Endothelial cell of umbilical vein (primary cell): ENCODE data around the gene FBXL19. TPM values are rescaled to one million over a fixed set of nuclear protein-coding genes. Genes with fewer than 3 reads are reported as not detected.

Experiments
- BruUV-seq: library from RNA; stranded (reverse); fragments of 400-500 nt; replicated peaks from 2 replicates; lab custom pipeline; 2021; lab: Mats Ljungman, UMichigan
- CTCF ChIA-PET: fragments of 300-600, 350-600 bp; sonication (Branson Sonifier 250); formaldehyde crosslinking; loops from one replicate; lab custom pipeline; 2021; ENCODE audit warnings: antibody characterized with exemption, inconsistent platforms; lab: Charles Lee
- POLR2A ChIA-PET: fragments of 300-600, 350-600 bp; sonication (Branson Sonifier 250); formaldehyde crosslinking; loops from one replicate; lab custom pipeline; 2021; ENCODE audit warnings: antibody characterized with exemption, inconsistent platforms; lab: Charles Lee
- DNase-seq: peaks from one replicate; pipeline ENCODE4 v3.0.0-alpha.2; 2011; ENCODE audit warnings: low read depth, low spot score
- FAIRE-seq: peaks from 2 replicates; lab custom pipeline; 2011; peaks lifted over from hg19 to GRCh38; lab: Jason Lieb, UNC
- H2AFZ ChIP-seq: 2 replicates; pipeline ENCODE4 v1.6.0; 2012; ENCODE audit warnings: low read depth, low read length, control low read depth, inconsistent platforms
- H3K27ac ChIP-seq: 2 replicates; pipeline ENCODE4 v1.5.1; 2011; ENCODE audit warnings: low read depth, mild to moderate bottlenecking, control low read depth, low read length, moderate library complexity; ENCODE audit not compliant: insufficient read depth
- H3K27me3 ChIP-seq, 2 experiments: 2 replicates each; pipeline versions ENCODE4 v1.6.0 to v1.6.1; 2011; ENCODE audit warnings: low read length in 2 of 2, mixed read lengths in 1 of 2; ENCODE audit not compliant: control insufficient read depth in 2 of 2, insufficient read depth in 2 of 2
- H3K36me3 ChIP-seq, 2 experiments: 2 replicates in 1 of 2; 3 replicates in 1 of 2; pipeline ENCODE4 v1.5.1; 2011; ENCODE audit warnings: low read length in 2 of 2, mild to moderate bottlenecking in 1 of 2, moderate library complexity in 1 of 2; ENCODE audit not compliant: control insufficient read depth in 2 of 2, insufficient read depth in 2 of 2; ENCODE audit errors: extremely low read depth in 1 of 2
- H3K4me1 ChIP-seq: 3 replicates; pipeline ENCODE4 v1.5.1; 2011; ENCODE audit warnings: mild to moderate bottlenecking, low read length; ENCODE audit not compliant: control insufficient read depth, insufficient read depth; ENCODE audit errors: extremely low read depth
- H3K4me2 ChIP-seq: 2 replicates; pipeline ENCODE4 v1.6.1; 2011; ENCODE audit warnings: low read length, control low read depth, mixed read lengths; ENCODE audit not compliant: insufficient read depth
- H3K4me3 ChIP-seq, 3 experiments: fragments of 200-600 bp in 1 of 3; sonication (generic), shearing (Covaris generic) in 1 of 3; replicated peaks in 1 of 3; 2 replicates each; pipeline ENCODE4 v1.5.1; 2011 to 2016; ENCODE audit warnings: control low read depth in 3 of 3, low read length in 3 of 3, mild to moderate bottlenecking in 2 of 3, inconsistent platforms in 1 of 3, low read depth in 1 of 3, moderate library complexity in 1 of 3; ENCODE audit not compliant: insufficient read depth in 1 of 3
- H3K79me2 ChIP-seq: 2 replicates; pipeline ENCODE4 v1.6.0; 2012; ENCODE audit warnings: low read length, inconsistent platforms; ENCODE audit not compliant: control insufficient read depth, insufficient read depth
- H3K9ac ChIP-seq: replicated peaks from 2 replicates; pipeline ENCODE3; 2011; ENCODE audit warnings: low read length, control low read depth; ENCODE audit not compliant: insufficient read depth; ENCODE audit errors: extremely low read depth
- H3K9me1 ChIP-seq: replicated peaks from 3 replicates; pipeline ENCODE4 v1.6.0; 2011; ENCODE audit warnings: mild to moderate bottlenecking, low read length; ENCODE audit not compliant: control insufficient read depth, insufficient read depth; ENCODE audit errors: extremely low read depth
- H3K9me3 ChIP-seq: replicated peaks from 2 replicates; pipeline ENCODE4 v1.5.1; 2012; ENCODE audit warnings: low read length, inconsistent platforms; ENCODE audit not compliant: control insufficient read depth, insufficient read depth
- H4K20me1 ChIP-seq: replicated peaks from 2 replicates; pipeline ENCODE3; 2011; ENCODE audit warnings: mild to moderate bottlenecking, low read length; ENCODE audit not compliant: control insufficient read depth, insufficient read depth; ENCODE audit errors: extremely low read depth
- EZH2 ChIP-seq: IDR thresholded peaks from 2 replicates; pipeline ENCODE4 v1.6.1; 2012; ENCODE audit warnings: borderline replicate concordance, low read depth, mild to moderate bottlenecking, moderate library complexity, low read length, inconsistent platforms; ENCODE audit not compliant: severe bottlenecking
- FOS ChIP-seq: IDR thresholded peaks from 2 replicates; pipeline ENCODE4 v1.6.1; 2011; ENCODE audit warnings: mild to moderate bottlenecking, low read length, moderate library complexity, borderline replicate concordance; ENCODE audit not compliant: insufficient read depth
- GATA2 ChIP-seq: IDR thresholded peaks from 2 replicates; pipeline ENCODE4 v1.7.0; 2011; ENCODE audit warnings: low read depth, mild to moderate bottlenecking, moderate library complexity, mixed read lengths, low read length; ENCODE audit not compliant: insufficient read length, insufficient read depth
- JUN ChIP-seq: IDR thresholded peaks from 2 replicates; pipeline ENCODE4 v1.6.1; 2011; ENCODE audit warnings: borderline replicate concordance, low read depth; ENCODE audit not compliant: insufficient read length, insufficient read depth
- MYC ChIP-seq: IDR thresholded peaks from one replicate; pipeline ENCODE4 v1.6.1; 2011; ENCODE audit warnings: mild to moderate bottlenecking, low read depth, low read length
- POLR2A ChIP-seq: IDR thresholded peaks from 2 replicates; pipeline ENCODE4 v1.6.1; 2012; ENCODE audit warnings: low read depth, mild to moderate bottlenecking, control low read depth, low read length
- POLR2AphosphoS5 ChIP-seq: IDR thresholded peaks from 2 replicates; pipeline ENCODE4 v1.6.1; 2012; ENCODE audit warnings: low read depth, mild to moderate bottlenecking, control low read depth, low read length, moderate library complexity; ENCODE audit not compliant: insufficient read depth
- dilution Hi-C: fragments of 300-500 bp; cut with MboI; formaldehyde crosslinking; loops from one replicate; pipeline ENCODE4 v1.15.0; 2019; ENCODE audit warnings: low sequenced_read_pairs; ENCODE audit not compliant: extremely low pct_ligation_motif_present
- intact Hi-C: fragments of 100-400 bp; cut with micrococcal nuclease; formaldehyde crosslinking; loops from one replicate; pipeline ENCODE4 v1.10.0; 2022
- polyA plus RNA-seq, 4 experiments: library from polyadenylated mRNA; depleted of rRNA in 3 of 4; stranded (reverse) in 3 of 4; unstranded in 1 of 4; fragments of >200 nt; gene quantifications; 2 replicates each; pipeline versions ENCODE4 v1.2.1 to v1.2.3, GENCODE V29; 2011 to 2012; ENCODE audit warnings: missing spikeins in 1 of 4
- total RNA-seq: library from RNA; stranded (reverse); gene quantifications from 2 replicates; pipeline ENCODE4 v1.2.3, GENCODE V29; 2021
- TF ChIP-seq, protein P1 (sequence below): IDR thresholded peaks from 2 replicates; pipeline ENCODE4 v1.6.1; 2011; ENCODE audit not compliant: insufficient read depth, insufficient read length
- TF ChIP-seq, protein P2 (sequence below), 2 donors: IDR thresholded peaks; 1 replicate in 1 of 2; 2 replicates in 1 of 2; pipeline ENCODE4 v1.5.1; 2011; ENCODE audit warnings: low read length in 2 of 2, mild to moderate bottlenecking in 2 of 2, moderate library complexity in 2 of 2, control low read depth in 1 of 2, inconsistent platforms in 1 of 2, low read depth in 1 of 2; ENCODE audit not compliant: insufficient read depth in 1 of 2; ENCODE audit errors: extremely low read depth in 1 of 2

FBXL19 gene
- total and polyA plus RNA-seq, 2 donors (not counting 3 experiments of a cell fraction or from before 2014, with no cell fraction given), result 22.1 to 38.0 TPM

DNA sequence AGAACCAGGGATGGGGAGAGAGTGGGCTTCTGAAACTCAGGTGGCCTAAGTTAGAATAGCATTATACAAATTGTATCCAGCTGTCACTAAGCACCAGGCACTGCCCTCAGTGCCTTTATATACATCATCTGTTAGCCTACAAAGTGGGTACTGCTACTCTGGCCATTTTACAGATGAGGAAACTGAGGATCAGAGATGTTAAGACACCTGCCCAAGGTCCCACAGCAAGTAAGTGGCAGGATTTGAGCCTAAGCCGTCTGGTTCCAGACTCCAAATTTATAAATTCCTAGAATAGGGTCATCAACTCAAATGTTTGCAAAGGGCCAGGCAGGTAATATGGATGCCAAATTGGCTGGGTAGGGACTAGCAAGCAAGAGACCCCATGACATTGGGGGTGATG, 27.8 kb downstream of the FBXL19 start:
- H3K4me3 ChIP-seq, result no peak overlapping the region
- peaks cover 0 to 3% of the 10 kb centered on the region in 2 experiments for H3K36me3 ChIP-seq
- no peak overlapping the region for H3K27ac ChIP-seq
- H3K9ac ChIP-seq, result no peak overlapping the region
- no peak for TF ChIP-seq FOS
- no peak for TF ChIP-seq GATA2
- no peak for TF ChIP-seq JUN
- TF ChIP-seq, protein P1, sequence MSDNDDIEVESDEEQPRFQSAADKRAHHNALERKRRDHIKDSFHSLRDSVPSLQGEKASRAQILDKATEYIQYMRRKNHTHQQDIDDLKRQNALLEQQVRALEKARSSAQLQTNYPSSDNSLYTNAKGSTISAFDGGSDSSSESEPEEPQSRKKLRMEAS, result no peak
- no peak for TF ChIP-seq EZH2
- TF ChIP-seq POLR2A, result no peak
- TF ChIP-seq MYC, result no peak
- TF ChIP-seq, protein P2, sequence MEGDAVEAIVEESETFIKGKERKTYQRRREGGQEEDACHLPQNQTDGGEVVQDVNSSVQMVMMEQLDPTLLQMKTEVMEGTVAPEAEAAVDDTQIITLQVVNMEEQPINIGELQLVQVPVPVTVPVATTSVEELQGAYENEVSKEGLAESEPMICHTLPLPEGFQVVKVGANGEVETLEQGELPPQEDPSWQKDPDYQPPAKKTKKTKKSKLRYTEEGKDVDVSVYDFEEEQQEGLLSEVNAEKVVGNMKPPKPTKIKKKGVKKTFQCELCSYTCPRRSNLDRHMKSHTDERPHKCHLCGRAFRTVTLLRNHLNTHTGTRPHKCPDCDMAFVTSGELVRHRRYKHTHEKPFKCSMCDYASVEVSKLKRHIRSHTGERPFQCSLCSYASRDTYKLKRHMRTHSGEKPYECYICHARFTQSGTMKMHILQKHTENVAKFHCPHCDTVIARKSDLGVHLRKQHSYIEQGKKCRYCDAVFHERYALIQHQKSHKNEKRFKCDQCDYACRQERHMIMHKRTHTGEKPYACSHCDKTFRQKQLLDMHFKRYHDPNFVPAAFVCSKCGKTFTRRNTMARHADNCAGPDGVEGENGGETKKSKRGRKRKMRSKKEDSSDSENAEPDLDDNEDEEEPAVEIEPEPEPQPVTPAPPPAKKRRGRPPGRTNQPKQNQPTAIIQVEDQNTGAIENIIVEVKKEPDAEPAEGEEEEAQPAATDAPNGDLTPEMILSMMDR (IDR thresholded peaks at IDR 0.05; ENCODE audit: extremely low read depth in 1 of 2, insufficient read depth in 1 of 2, low read depth in 1 of 2, low read length in 2 of 2), result no peak
- TF ChIP-seq POLR2AphosphoS5, result no peak
- H3K79me2 ChIP-seq, result no peaks in the 10 kb centered on the region
- H4K20me1 ChIP-seq, result no peaks in the 10 kb centered on the region
- intact Hi-C loops (no loop called here), dilution Hi-C loops (no loop called here)
- DNase-seq (no peak), FAIRE-seq (no peak)
- H3K9me1 ChIP-seq, result no peaks in the 10 kb centered on the region
- no peaks in the 10 kb centered on the region for H3K27me3 ChIP-seq
- H3K9me3 ChIP-seq, result no peaks in the 10 kb centered on the region
- H3K4me1 ChIP-seq, result peaks cover 18% of the 10 kb centered on the region
- ChIA-PET CTCF (interaction anchor here (0.6 to 3.5 kb wide), 3 partner anchors 11 to 923 kb away, joined by 3 to 29 read pairs (median 3); partner anchors contain the start of gene ZNF267), POLR2A (no interaction called here)
- H3K4me2 ChIP-seq, result no peak overlapping the region
- no peak overlapping the region for H2AFZ ChIP-seq
- no TSS peak for BruUV-seq
